Natural killer cell treated with Interleukin-12 subunit alpha and Interleukin-12 subunit beta and Interleukin-15 and Interleukin-18, amount 100 ng/mL, for 72 hours (primary cell): ENCODE measurements around the gene SPSB1. TPM values are rescaled to one million over a fixed set of nuclear protein-coding genes. Genes with fewer than 3 reads are reported as not detected.

Source experiments
- ATAC-seq, 2 donors: fragments of 150-1000 bp; cut with Tn5 transposase in 1 of 2; sonication (Bioruptor Pico), chemical (Tn5 transposase) in 1 of 2; 2 replicates each; pipeline ENCODE4 v1.10.0; 2021
- DNase-seq: peaks from one replicate; pipeline ENCODE4 v3.0.0; 2022; ENCODE audit warnings: low spot score
- H3K27ac Mint-ChIP-seq, 2 donors: 1 replicate in 1 of 2; 2 replicates in 1 of 2; pipeline ENCODE4 v1.8.0; 2022; ENCODE audit warnings: mixed read lengths in 2 of 2, mild to moderate bottlenecking in 1 of 2, moderate library complexity in 1 of 2
- H3K27me3 Mint-ChIP-seq, 2 donors: 1 replicate in 1 of 2; 2 replicates in 1 of 2; pipeline ENCODE4 v1.8.0; 2022; ENCODE audit warnings: mixed read lengths in 2 of 2
- H3K36me3 Mint-ChIP-seq: one replicate; pipeline ENCODE4 v1.8.0; 2022; ENCODE audit warnings: mixed read lengths
- H3K4me1 Mint-ChIP-seq, 2 donors: 1 replicate in 1 of 2; 2 replicates in 1 of 2; pipeline ENCODE4 v1.8.0; 2022; ENCODE audit warnings: low read depth in 2 of 2, mixed read lengths in 2 of 2, mild to moderate bottlenecking in 1 of 2
- H3K4me3 Mint-ChIP-seq: one replicate; pipeline ENCODE4 v1.8.0; 2022; ENCODE audit warnings: mixed read lengths
- H3K9me3 Mint-ChIP-seq: 2 replicates; pipeline ENCODE4 v1.8.0; 2022; ENCODE audit warnings: mixed read lengths
- total RNA-seq, 2 donors: library from RNA; stranded (reverse); gene quantifications; one replicate each; pipeline ENCODE4 v1.2.3, GENCODE V29; 2022

Gene SPSB1
- total RNA-seq, 2 donors from 2014 or later, result 0.78 to 1.4 TPM

GRCh38 chr1:9317591-9318417 lies 25.1 kb downstream of the SPSB1 start:
- Mint-ChIP-seq H3K36me3 (no peaks in the 10 kb centered on the region), H3K9me3 (no peaks in the 10 kb centered on the region), H3K27me3 (peaks cover 0 to 19% of the 10 kb centered on the region in 2 donors), H3K4me1 (peaks cover 8 to 13% of the 10 kb centered on the region in 2 donors), H3K27ac (no peak overlapping the region), H3K4me3 (no peak overlapping the region)
- ATAC-seq (no peak), DNase-seq (no peak)

GRCh38 chr1:9319208-9319788 lies 26.6 kb downstream of the SPSB1 start:
- Mint-ChIP-seq H3K27me3 (peaks cover 0 to 19% of the 10 kb centered on the region in 2 donors), H3K4me3 (no peak overlapping the region), H3K27ac (no peak overlapping the region), H3K9me3 (no peaks in the 10 kb centered on the region), H3K36me3 (no peaks in the 10 kb centered on the region), H3K4me1 (peaks cover 8 to 13% of the 10 kb centered on the region in 2 donors)
- DNase-seq (no peak), ATAC-seq (no peak)

- ATAC-seq (no peak), DNase-seq (no peak)
- no peaks in the 10 kb centered on the region for H3K36me3 Mint-ChIP-seq
- H3K4me1 Mint-ChIP-seq, result peaks cover 8 to 13% of the 10 kb centered on the region in 2 donors
- H3K4me3 Mint-ChIP-seq, result no peak overlapping the region
- H3K9me3 Mint-ChIP-seq, result no peaks in the 10 kb centered on the region
- H3K27me3 Mint-ChIP-seq, result peaks cover 0 to 19% of the 10 kb centered on the region in 2 donors
- H3K27ac Mint-ChIP-seq, result no peak overlapping the region
Measured at GRCh38 chr1:9319789-9320519, 27.3 kb downstream of the SPSB1 start.

DNA sequence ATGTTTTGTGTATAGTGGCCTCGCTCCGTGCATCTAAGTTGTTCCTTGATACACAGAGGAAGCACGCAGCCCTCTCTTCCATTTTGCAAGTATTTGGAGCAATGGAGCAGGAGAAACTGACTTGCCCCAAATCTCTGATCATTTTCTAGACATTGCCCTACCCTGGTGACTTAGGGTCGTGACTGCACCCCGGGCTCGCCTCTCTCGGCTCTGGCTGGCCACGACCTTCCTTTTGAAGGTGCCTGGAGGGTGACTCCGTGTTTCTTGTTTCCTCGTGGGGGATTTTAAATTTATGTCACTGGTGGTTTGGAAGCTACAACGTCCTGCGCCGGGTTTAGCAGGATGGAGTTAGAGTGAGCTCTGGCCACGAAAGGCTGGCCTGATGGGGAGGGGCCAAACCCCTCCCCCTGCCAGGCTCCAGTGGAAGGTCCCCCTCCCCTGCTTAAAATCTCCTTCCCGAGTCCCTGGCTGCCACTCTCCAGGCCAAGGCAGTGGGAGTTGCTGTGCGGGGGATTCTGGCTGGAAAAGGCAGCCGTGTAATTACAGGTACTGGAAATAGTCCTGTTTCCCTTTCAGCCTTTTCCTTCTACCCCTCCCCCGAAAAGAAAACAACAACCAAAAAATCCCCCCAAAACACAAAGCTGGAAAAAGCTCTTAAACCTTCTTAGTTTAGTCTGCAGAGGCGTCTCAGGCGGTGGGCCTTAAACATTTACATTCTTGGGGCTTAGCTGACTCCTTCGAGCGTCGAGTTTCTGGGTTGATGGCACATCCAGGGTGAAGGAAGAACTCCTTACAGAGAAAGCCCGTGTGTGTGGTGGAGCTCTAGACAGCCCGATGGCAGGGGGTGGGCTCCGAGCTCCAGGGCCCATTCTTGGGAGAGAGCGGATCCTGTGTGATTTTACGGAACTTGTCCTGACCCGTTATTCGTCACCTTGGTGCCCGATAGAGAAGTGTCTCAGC lies 28.1 kb downstream of the SPSB1 start:
- DNase-seq (no peak), ATAC-seq (no peak)
- Mint-ChIP-seq H3K4me3 (no peak overlapping the region), H3K27me3 (peaks cover 0 to 13% of the 10 kb centered on the region in 2 donors), H3K36me3 (no peaks in the 10 kb centered on the region), H3K4me1 (peaks cover 3 to 5% of the 10 kb centered on the region in 2 donors), H3K27ac (no peak overlapping the region), H3K9me3 (no peaks in the 10 kb centered on the region)

- no peak overlapping the region for H3K4me3 Mint-ChIP-seq
- H3K27ac Mint-ChIP-seq, result no peak overlapping the region
- no peak for DNase-seq
- H3K9me3 Mint-ChIP-seq, result no peaks in the 10 kb centered on the region
- H3K4me1 Mint-ChIP-seq, result peaks cover 3 to 4% of the 10 kb centered on the region in 2 donors
- no peaks in the 10 kb centered on the region for H3K36me3 Mint-ChIP-seq
- no peak for ATAC-seq
- peaks cover 0 to 13% of the 10 kb centered on the region in 2 donors for H3K27me3 Mint-ChIP-seq
Measured at GRCh38 chr1:9321480-9321849, 28.8 kb downstream of the SPSB1 start.

- Mint-ChIP-seq H3K36me3 (no peaks in the 10 kb centered on the region), H3K9me3 (no peaks in the 10 kb centered on the region), H3K4me1 (peaks cover 1% of the 10 kb centered on the region in 2 donors), H3K27ac (no peak overlapping the region), H3K27me3 (peaks cover 0 to 10% of the 10 kb centered on the region in 2 donors), H3K4me3 (no peak overlapping the region)
- DNase-seq (no peak), ATAC-seq (no peak)
Measured at GRCh38 chr1:9321986-9322660, 29.4 kb downstream of the SPSB1 start.

GRCh38 chr1:9322661-9323244 lies 30.1 kb downstream of the SPSB1 start:
- peaks cover 0 to 9% of the 10 kb centered on the region in 2 donors for H3K27me3 Mint-ChIP-seq
- ATAC-seq (no peak), DNase-seq (no peak)
- no peaks in the 10 kb centered on the region for H3K4me1 Mint-ChIP-seq
- H3K27ac Mint-ChIP-seq, result no peak overlapping the region
- no peaks in the 10 kb centered on the region for H3K36me3 Mint-ChIP-seq
- H3K9me3 Mint-ChIP-seq, result no peaks in the 10 kb centered on the region
- H3K4me3 Mint-ChIP-seq, result no peak overlapping the region

GRCh38 chr1:9324246-9325096 lies 31.8 kb downstream of the SPSB1 start:
- no peaks in the 10 kb centered on the region for H3K36me3 Mint-ChIP-seq
- no peak overlapping the region for H3K4me3 Mint-ChIP-seq
- no peak for DNase-seq
- no peaks in the 10 kb centered on the region for H3K4me1 Mint-ChIP-seq
- no peaks in the 10 kb centered on the region for H3K9me3 Mint-ChIP-seq
- no peak for ATAC-seq
- H3K27ac Mint-ChIP-seq, result no peak overlapping the region
- H3K27me3 Mint-ChIP-seq, result peaks cover 0 to 9% of the 10 kb centered on the region in 2 donors

- Mint-ChIP-seq H3K36me3 (no peaks in the 10 kb centered on the region), H3K9me3 (no peaks in the 10 kb centered on the region), H3K4me3 (no peak overlapping the region), H3K4me1 (no peaks in the 10 kb centered on the region), H3K27ac (no peak overlapping the region), H3K27me3 (peaks cover 0 to 1% of the 10 kb centered on the region in 2 donors)
- DNase-seq (no peak), ATAC-seq (no peak)
Measured at GRCh38 chr1:9326596-9326995, 33.9 kb downstream of the SPSB1 start.

- no peak for DNase-seq
- Mint-ChIP-seq H3K4me3 (no peak overlapping the region), H3K27me3 (peaks cover 0 to 3% of the 10 kb centered on the region in 2 donors), H3K36me3 (no peaks in the 10 kb centered on the region), H3K9me3 (no peaks in the 10 kb centered on the region), H3K4me1 (peaks cover 10 to 11% of the 10 kb centered on the region in 2 donors), H3K27ac (no peak overlapping the region)
- ATAC-seq, result no peak
Measured at GRCh38 chr1:9328201-9328600, 35.5 kb downstream of the SPSB1 start.

GRCh38 chr1:9328715-9329114 lies 36.0 kb downstream of the SPSB1 start:
- Mint-ChIP-seq H3K4me3 (no peak overlapping the region), H3K36me3 (no peaks in the 10 kb centered on the region), H3K27me3 (peaks cover 0 to 3% of the 10 kb centered on the region in 2 donors), H3K9me3 (no peaks in the 10 kb centered on the region), H3K4me1 (peaks cover 11% of the 10 kb centered on the region in 2 donors), H3K27ac (no peak overlapping the region)
- no peak for DNase-seq
- ATAC-seq, result no peak

- no peak overlapping the region for H3K4me3 Mint-ChIP-seq
- peaks cover 14 to 16% of the 10 kb centered on the region in 2 donors for H3K4me1 Mint-ChIP-seq
- no peaks in the 10 kb centered on the region for H3K9me3 Mint-ChIP-seq
- DNase-seq (no peak), ATAC-seq (no peak)
- H3K36me3 Mint-ChIP-seq, result no peaks in the 10 kb centered on the region
- H3K27me3 Mint-ChIP-seq, result peaks cover 0 to 3% of the 10 kb centered on the region in 2 donors
- H3K27ac Mint-ChIP-seq, result no peak overlapping the region
Measured at GRCh38 chr1:9331016-9331415, 38.3 kb downstream of the SPSB1 start.
